Spleen (tissue), 11 donors: Measurements from ENCODE around the gene CORO1A. TPM values are rescaled to one million over a fixed set of nuclear protein-coding genes. Genes with fewer than 3 reads are reported as not detected.
"Not testable (repeated sequence)": the region's sequence is repeated elsewhere in the genome, so short reads cannot be mapped to it uniquely, and the experiment has no call there.

Experiments
- DNase-seq: peaks from one replicate; pipeline ENCODE4 v3.0.0-alpha.2; 2020
- H3K27ac ChIP-seq, 8 donors: fragments of 200-600 bp; sonication (generic) in 7 of 8; 1 replicate in 4 of 8; 2 replicates in 4 of 8; pipeline versions ENCODE4 v1.5.0 to v1.8.0; 2016 to 2021; ENCODE audit warnings: inconsistent platforms in 4 of 8, mild to moderate bottlenecking in 4 of 8, moderate library complexity in 1 of 8
- H3K27me3 ChIP-seq, 7 donors: fragments of 200-600 bp; sonication (generic) in 6 of 7; replicated peaks in 1 of 7; 1 replicate in 4 of 7; 2 replicates in 3 of 7; pipeline versions ENCODE4 v1.5.0 to v1.8.0; 2016 to 2021; ENCODE audit warnings: inconsistent platforms in 3 of 7, mild to moderate bottlenecking in 1 of 7
- H3K36me3 ChIP-seq, 6 donors: fragments of 200-600 bp; sonication (generic) in 5 of 6; 1 replicate in 4 of 6; 2 replicates in 2 of 6; pipeline versions ENCODE4 v1.5.0 to v1.8.0; 2016 to 2021; ENCODE audit warnings: inconsistent platforms in 2 of 6
- H3K4me1 ChIP-seq, 6 donors: fragments of 200-600 bp; sonication (generic) in 5 of 6; 1 replicate in 3 of 6; 2 replicates in 3 of 6; pipeline versions ENCODE4 v1.5.0 to v1.8.0; 2016 to 2021; ENCODE audit warnings: inconsistent platforms in 3 of 6
- H3K4me3 ChIP-seq, 8 donors: fragments of 200-600 bp; sonication (generic) in 7 of 8; 1 replicate in 4 of 8; 2 replicates in 4 of 8; pipeline versions ENCODE4 v1.5.0 to v1.8.0; 2016 to 2021; ENCODE audit warnings: inconsistent platforms in 4 of 8, mild to moderate bottlenecking in 4 of 8, moderate library complexity in 2 of 8
- H3K9me3 ChIP-seq, 8 donors: fragments of 200-600 bp; sonication (generic) in 7 of 8; 1 replicate in 4 of 8; 2 replicates in 4 of 8; pipeline versions ENCODE4 v1.5.0 to v1.8.0; 2016 to 2021; ENCODE audit warnings: inconsistent platforms in 4 of 8
- POLR2A ChIP-seq, 3 donors: fragments of 450-650 bp; IDR thresholded peaks; one replicate each; pipeline ENCODE4 v1.5.1; 2017; ENCODE audit warnings: antibody characterized with exemption in 3 of 3, mild to moderate bottlenecking in 1 of 3
- POLR2AphosphoS5 ChIP-seq, 3 donors: sonication (generic); formaldehyde crosslinking; IDR thresholded peaks; one replicate each; pipeline ENCODE4 v1.5.1; 2017; ENCODE audit warnings: antibody characterized with exemption in 3 of 3
- WGBS, 5 donors: extraction: QIAGEN DNeasy Blood & Tissue Kit in 3 of 5; methylation state at CpG; one replicate each; pipeline versions ENCODE4 v1.1.5 to v1.1.7; 2013 to 2018; 5-methylcytosine and 5-hydroxymethylcytosine counted together
- intact Hi-C: fragments of 100-400 bp; cut with DNase I; formaldehyde crosslinking; loops from one replicate; pipeline ENCODE4 v1.15.0; 2023; ENCODE audit warnings: low total_unique reads
- polyA plus RNA-seq, 3 donors: library from polyadenylated mRNA; stranded (reverse); fragments of 200-250 nt; gene quantifications; one replicate each; pipeline ENCODE4 v1.2.1, GENCODE V29; 2013
- total RNA-seq, 7 donors: library from RNA; depleted of rRNA in 3 of 7; stranded (reverse); fragments of >200 nt in 3 of 7; fragmentation: NEBNext Ultra II Directional in 4 of 7; extraction: Animal tissue kit (Norgen Biotek cat#: 25700) in 4 of 7; gene quantifications; one replicate each; pipeline versions ENCODE4 v1.1.0 to v1.2.1, GENCODE V29; 2016 to 2021
- TF ChIP-seq, protein P1 (sequence below), 11 experiments: fragments of 200-600 bp in 7 of 11; fragments of 450-650 bp in 4 of 11; sonication (generic) in 4 of 11; IDR thresholded peaks in 8 of 11; conservative IDR thresholded peaks in 3 of 11; 1 replicate in 7 of 11; 2 replicates in 4 of 11; pipeline versions ENCODE4 v1.4.0 to v1.8.0; 2016 to 2021; ENCODE audit warnings: antibody characterized with exemption in 11 of 11, inconsistent platforms in 4 of 11, mild to moderate bottlenecking in 1 of 11
- donor health status: healthy with polysubstance abuse.
- donor health status: DM: no; HTN: no; CAD: no; lungs with moderate emphysema.
- donor health status: DM: no; HTN: no; CAD: no.
- donor health status: Bipolar disorder and iron deficiency.
- donor health status: healthy.
- donor health status: DM: no; HTN: no; CAD: no.
- donor health status: DM: yes; HTN: yes; CAD: no.

CORO1A gene
- total and polyA plus RNA-seq, 10 donors = 346 to 757 (median 537) TPM

DNA sequence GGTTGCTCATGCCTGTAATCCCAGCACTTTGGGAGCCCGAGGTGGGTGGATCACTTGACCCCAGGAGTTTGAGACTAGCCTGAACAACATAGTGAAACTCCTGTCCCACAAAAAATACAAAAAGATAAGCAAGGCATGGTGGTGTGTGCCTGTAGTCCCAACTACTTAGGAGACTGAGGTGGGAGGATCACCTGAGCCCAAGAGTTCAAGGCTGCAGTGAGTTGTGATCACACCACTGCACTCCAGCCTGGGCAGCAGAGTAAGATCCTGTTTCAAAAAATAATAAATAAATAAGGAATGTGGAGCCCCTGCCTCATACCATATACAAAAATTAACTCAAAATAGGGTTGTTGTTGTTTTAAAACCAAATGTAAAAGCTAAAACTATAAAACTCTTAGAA is 26.2 kb upstream of the CORO1A start:
- Histone ChIP-seq H3K9me3 (no peaks in the 10 kb centered on the region), H3K27ac (no peak overlapping the region), H3K4me3 (no peak overlapping the region), H3K4me1 (no peaks in the 10 kb centered on the region), H3K27me3 (no peaks in the 10 kb centered on the region), H3K36me3 (no peaks in the 10 kb centered on the region)
- intact Hi-C loops = no loop called here
- no peak for DNase-seq
- TF ChIP-seq, protein P1, sequence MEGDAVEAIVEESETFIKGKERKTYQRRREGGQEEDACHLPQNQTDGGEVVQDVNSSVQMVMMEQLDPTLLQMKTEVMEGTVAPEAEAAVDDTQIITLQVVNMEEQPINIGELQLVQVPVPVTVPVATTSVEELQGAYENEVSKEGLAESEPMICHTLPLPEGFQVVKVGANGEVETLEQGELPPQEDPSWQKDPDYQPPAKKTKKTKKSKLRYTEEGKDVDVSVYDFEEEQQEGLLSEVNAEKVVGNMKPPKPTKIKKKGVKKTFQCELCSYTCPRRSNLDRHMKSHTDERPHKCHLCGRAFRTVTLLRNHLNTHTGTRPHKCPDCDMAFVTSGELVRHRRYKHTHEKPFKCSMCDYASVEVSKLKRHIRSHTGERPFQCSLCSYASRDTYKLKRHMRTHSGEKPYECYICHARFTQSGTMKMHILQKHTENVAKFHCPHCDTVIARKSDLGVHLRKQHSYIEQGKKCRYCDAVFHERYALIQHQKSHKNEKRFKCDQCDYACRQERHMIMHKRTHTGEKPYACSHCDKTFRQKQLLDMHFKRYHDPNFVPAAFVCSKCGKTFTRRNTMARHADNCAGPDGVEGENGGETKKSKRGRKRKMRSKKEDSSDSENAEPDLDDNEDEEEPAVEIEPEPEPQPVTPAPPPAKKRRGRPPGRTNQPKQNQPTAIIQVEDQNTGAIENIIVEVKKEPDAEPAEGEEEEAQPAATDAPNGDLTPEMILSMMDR (IDR thresholded peaks at IDR 0.05 in 8 of 11, conservative IDR thresholded peaks at IDR 0.05 in 3 of 11) = no peak
- no peak for TF ChIP-seq POLR2AphosphoS5 (IDR thresholded peaks at IDR 0.05)
- no peak for TF ChIP-seq POLR2A (IDR thresholded peaks at IDR 0.05)
- WGBS, 5 donors = 76 to 88% (median 81%) methylated on average over 1 of the region's 1 CpG

DNA sequence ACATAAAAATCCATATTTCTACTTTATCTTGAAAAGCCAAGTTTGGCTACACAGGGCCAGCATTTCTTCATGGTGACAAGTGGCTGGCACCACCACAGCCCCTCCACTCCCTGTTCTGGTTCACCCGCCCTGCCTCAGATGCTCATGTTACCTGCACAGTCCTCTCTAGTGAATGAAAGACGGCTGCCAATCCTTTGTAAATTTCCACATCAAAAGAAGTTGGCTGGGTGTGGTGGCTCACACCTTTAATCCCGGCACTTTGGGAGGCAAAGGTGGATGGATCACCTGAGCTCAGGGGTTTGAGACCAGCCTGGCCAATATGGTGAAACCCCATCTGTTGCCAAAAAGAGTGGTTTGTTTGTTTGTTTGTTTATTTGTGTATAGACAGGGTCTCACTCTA is 19.9 kb upstream of the CORO1A start:
- WGBS, 5 donors = 85 to 89% (median 87%) methylated on average over 3 of the region's 3 CpGs
- Histone ChIP-seq H3K36me3 (no peaks in the 10 kb centered on the region), H3K27ac (no peak overlapping the region), H3K4me1 (peaks cover 6 to 30% (median 20%) of the 10 kb centered on the region in 6 donors), H3K9me3 (no peaks in the 10 kb centered on the region), H3K4me3 (no peak overlapping the region), H3K27me3 (no peaks in the 10 kb centered on the region)
- intact Hi-C loops = no loop called here
- TF ChIP-seq, protein P1 (IDR thresholded peaks at IDR 0.05 in 8 of 11, conservative IDR thresholded peaks at IDR 0.05 in 3 of 11) = no peak
- no peak for DNase-seq

DNA sequence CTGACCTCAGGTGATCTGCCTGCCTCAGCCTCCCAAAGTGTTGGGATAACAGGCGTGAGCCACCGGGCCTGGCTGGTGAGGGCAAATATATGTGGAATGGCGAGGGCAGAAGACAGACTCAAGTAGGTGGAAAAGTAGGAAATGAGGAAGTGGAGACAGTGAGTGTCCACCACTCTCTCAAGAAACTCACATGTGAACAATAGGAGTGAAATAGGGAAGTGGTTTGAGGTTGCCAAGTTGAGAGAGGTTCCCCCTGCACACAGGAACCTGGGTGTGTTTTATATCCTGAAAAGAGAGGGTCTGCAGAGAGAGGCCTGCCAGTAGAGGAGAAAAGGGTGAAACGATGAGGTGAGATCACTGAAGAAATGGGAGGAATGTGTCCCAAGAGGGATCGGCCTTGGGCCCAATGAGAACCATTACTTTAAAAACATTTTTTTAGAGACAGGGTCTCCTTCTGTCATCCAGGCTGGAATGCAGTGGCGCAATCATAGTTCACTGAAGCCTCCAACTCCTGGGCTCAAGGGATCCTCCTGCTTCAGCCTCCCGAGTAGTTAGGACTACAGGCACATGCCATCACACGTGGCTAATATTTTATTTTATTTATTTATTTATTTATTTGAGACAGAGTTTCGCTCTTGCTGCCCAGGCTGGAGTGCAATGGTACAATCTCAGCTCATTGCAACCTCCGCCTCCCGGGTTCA is 17.1 kb upstream of the CORO1A start:
- Histone ChIP-seq H3K36me3 (no peaks in the 10 kb centered on the region), H3K27me3 (no peaks in the 10 kb centered on the region), H3K27ac (peak overlapping the region in 7 of 8 donors; percentile 39 to 84 (median 67)), H3K4me1 (peaks cover 6 to 34% (median 20%) of the 10 kb centered on the region in 6 donors), H3K4me3 (peak overlapping the region in 2 of 8 donors; percentile 3 to 38), H3K9me3 (no peaks in the 10 kb centered on the region)
- intact Hi-C loops = no loop called here
- TF ChIP-seq POLR2AphosphoS5 (IDR thresholded peaks at IDR 0.05) = peak in 1 of 3 donors; percentile 69
- TF ChIP-seq POLR2A (IDR thresholded peaks at IDR 0.05) = no peak
- peak; percentile 74 for DNase-seq
- 51 to 71% (median 58%) methylated on average over 11 of the region's 11 CpGs for WGBS, 5 donors

- peaks cover 6 to 36% (median 20%) of the 10 kb centered on the region in 6 donors for H3K4me1 ChIP-seq
- intact Hi-C loops, H3K27ac ChIP-seq, H3K9me3 ChIP-seq, DNase-seq, H3K4me3 ChIP-seq, H3K36me3 ChIP-seq, H3K27me3 ChIP-seq: not testable (repeated sequence)
- 85 to 90% methylated on average over 10 to 15 of the region's 29 CpGs; no CpG with 5 or more reads in 3 of the 5 donors for WGBS, 5 donors
Observed at GRCh38 chr16:30168746-30169145, 14.7 kb upstream of the CORO1A start.

DNA sequence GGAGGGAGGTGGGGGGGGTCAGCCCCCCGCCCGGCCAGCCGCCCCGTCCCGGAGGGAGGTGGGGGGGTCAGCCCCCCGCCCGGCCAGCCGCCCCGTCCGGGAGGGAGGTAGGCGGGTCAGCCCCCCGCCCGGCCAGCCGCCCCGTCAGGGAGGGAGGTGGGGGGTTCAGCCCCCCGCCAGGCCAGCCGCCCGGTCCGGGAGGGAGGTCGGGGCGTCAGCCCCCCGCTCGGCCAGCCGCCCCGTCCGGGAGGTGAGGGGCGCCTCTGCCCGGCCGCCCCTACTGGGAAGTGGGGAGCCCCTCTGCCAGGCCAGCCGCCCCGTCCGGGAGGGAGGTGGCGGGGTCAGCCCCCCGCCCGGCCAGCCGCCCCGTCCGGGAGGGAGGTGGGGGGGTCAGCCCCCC is 14.0 kb upstream of the CORO1A start:
- H3K27ac ChIP-seq, intact Hi-C loops, H3K9me3 ChIP-seq, H3K36me3 ChIP-seq, H3K4me3 ChIP-seq, H3K27me3 ChIP-seq: not testable (repeated sequence)
- peaks cover 6 to 36% (median 20%) of the 10 kb centered on the region in 6 donors for H3K4me1 ChIP-seq
- DNase-seq = peak; percentile 24
- WGBS, 5 donors = 95 to 96% methylated on average over 9 to 38 of the region's 38 CpGs; no CpG with 5 or more reads in 3 of the 5 donors

DNA sequence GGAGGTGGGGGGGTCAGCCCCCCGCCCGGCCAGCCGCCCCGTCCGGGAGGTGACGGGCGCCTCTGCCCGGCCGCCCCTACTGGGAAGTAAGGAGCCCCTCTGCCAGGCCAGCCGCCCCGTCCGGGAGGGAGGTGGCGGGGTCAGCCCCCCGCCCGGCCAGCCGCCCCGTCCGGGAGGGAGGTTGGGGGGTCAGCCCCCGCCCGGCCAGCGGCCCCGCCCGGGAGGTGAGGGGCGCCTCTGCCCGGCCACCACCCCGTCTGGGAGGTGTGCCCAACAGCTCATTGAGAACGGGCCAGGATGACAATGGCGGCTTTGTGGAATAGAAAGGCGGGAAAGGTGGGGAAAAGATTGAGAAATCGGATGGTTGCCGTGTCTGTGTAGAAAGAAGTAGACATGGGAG is 13.3 kb upstream of the CORO1A start:
- H3K27me3 ChIP-seq, H3K27ac ChIP-seq, intact Hi-C loops, H3K36me3 ChIP-seq, DNase-seq, H3K9me3 ChIP-seq, H3K4me3 ChIP-seq: not testable (repeated sequence)
- 85 to 100% (median 91%) methylated on average over 1 to 24 of the region's 31 CpGs for WGBS, 5 donors
- H3K4me1 ChIP-seq = peaks cover 6 to 29% (median 19%) of the 10 kb centered on the region in 6 donors
